GM18498 (cell line): ENCODE data around the gene MSI1.

Experiments used
- ATAC-seq: cut with Tn5 transposase; IDR thresholded peaks from one replicate; pipeline ENCODE4 v1.9.1; 2021; ENCODE audit warnings: mild to moderate bottlenecking, moderate library complexity; ENCODE audit not compliant: unreplicated experiment

Gene MSI1

GRCh38 chr12:120324841-120325417 lies 44.0 kb downstream of the MSI1 start:
- no peak for ATAC-seq

- no peak for ATAC-seq
Observed at GRCh38 chr12:120323772-120324171, 45.2 kb downstream of the MSI1 start.

DNA sequence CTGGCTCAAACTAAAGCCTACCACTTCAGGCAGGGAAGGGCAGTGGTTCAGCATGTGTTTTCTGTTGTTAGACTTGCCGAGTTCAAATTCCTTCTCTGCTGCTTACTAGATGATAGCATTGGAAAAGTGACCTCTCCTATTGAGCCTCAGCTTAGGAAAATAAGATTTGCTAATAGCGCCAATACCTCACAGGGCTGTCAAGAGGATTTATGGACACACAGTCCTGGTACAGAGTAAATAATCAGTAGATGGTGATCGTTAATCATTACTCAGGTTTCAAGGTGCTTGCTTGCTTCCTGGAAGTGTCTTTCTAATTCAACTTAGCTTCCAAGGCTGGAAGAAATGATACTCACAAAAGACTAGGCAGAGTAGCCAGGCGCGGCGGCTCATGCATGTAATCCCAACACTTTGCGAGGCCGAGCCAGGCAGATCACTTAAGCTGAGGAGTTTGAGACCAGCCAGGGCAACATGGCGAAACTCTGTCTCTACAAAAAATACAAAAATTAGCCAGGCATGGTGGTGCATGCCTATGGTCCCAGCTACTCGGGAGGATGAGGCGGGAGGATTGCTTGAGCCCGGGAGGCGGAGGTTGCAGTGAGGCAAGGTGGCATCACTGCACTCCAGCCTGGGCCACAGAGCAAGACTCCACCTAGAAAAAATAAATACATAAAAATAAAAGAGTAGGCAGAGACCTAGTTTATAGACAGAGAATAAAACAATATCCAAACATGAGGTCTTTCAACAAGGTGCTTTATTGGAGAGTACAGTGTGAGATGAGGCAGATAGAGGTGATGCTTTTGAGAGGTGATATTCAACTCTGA lies 47.4 kb downstream of the MSI1 start:
- no peak for ATAC-seq

DNA sequence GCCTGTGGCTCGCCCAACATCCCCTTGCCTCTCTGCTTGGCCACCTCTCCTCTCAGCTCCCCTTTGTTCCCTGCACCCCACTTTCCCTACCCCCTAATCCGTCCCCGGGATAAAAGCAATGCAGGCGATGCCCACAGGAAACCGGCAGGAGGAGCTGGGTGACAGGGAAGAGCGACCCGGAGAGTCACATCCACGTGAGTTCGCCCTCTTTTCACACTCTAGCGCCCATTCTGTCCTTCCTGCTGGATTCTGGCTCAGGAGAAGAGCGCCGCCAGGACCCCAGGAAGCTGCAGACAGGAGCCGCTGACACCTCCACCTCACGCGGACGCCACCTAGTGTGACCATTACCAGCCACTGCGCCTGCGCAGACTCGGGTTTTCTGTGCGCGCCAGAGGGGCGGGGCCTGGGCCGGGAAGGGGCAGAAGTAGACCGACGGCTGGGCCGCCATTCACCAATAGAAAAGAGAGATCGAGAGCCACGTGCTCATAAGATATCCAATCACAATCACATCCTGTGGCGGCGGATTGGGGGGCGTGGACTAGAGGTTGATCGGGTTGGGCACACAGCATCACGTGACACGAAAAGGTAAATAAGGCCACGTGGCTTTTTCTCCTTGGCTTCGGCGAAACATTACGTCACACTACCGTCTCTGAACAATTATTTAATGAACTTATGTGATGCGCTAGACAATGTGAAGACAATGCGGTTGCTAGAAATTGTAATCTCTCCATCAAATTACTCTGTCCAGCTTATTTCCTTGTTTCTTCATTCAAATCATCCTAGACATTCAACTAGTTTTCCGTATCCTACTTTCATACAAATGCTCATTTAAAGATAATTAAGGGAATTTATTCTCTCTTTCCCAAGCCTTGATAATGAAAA lies 51.5 kb downstream of the MSI1 start:
- peak; percentile 99 for ATAC-seq

DNA sequence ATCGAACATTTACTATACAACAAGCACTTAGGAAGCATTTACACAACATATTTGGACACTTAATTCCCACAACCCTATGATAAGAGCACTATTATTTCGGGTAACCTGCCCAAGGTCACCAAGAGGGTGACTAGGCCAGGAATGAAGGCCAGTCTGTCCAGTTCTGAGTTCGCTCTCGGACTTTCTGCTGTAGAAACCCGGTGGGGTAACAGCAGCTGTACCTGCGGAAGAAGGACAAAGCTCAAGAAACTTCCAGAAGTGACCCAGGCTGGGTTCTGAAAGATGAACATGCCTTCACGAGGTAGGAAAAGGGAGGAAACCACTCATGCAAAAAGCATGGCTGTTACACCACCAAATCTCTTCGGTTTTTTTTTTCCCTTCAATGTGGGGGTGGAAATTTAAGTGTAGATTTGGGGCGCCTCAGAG lies 52.2 kb downstream of the MSI1 start:
- no peak for ATAC-seq

- ATAC-seq: no peak
Observed at GRCh38 chr12:120314220-120314619, 54.7 kb downstream of the MSI1 start.

GRCh38 chr12:120301962-120302815 lies 66.8 kb downstream of the MSI1 start, which contains the start of gene SIRT4:
TSS of gene SIRT4 (plus strand) at chr12:120302321. CDS start at chr12:120303562, 1,241 bp downstream.
- peak; percentile 97 for ATAC-seq

DNA sequence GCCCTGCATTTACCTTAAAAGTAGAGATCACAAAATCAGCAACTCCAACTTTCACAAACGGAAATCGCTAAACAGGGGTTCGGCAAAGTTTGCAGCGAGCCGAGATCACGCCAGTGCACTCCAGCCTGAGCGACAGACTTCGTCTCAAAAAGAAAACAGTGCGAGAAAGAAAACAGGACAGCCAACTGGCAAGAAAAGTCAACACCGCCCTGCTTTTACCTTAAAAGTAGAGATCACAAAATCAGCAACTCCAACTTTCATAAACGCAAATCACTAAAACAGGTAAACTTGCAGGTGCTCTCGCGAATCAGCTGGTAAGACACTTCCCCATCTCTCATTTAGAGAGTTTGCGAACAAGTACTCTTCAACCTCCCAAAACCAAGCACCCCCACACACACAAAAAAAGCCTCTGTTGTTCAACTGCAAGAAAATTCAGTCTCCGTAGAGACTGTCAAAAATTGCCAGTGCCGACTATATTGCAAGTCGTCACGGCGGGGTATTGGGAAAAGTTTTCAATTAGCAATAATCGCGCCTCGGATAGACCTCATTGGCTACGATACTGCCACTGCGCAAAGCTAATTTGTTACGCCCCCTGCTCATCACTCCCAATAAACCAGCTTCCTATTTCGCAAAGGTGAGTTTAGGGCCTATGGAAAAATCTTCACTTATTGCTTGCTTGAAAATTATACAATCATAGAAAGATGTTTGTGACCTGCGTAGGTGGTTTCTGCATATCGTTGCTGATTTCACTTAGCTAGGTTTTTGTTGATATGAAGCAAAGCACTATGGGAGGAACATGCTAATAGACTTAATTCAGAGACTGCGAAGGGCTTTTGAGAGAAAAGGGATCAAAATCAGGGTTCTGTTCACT lies 76.1 kb downstream of the MSI1 start, which contains the start of gene RNU4-1:
Gene RNU4-1, minus strand, starts transcription at position 577 of the 871 bp plus-strand sequence.
- peak; percentile 55 for ATAC-seq

DNA sequence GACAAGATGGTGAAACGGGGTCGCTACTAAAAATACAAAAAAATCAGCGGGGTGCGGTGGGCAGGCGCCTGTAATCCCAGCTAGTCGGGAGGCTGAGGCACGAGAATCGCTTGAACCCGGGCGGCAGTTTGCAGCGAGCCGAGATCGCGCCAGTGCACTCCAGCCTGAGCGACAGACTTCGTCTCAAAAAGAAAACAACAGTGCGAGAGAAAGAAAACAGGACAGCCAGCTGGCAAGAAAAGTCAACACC lies 76.6 kb downstream of the MSI1 start:
- ATAC-seq: peak; percentile 13
